Gastroesophageal sphincter (tissue), 4 donors: ENCODE measurements around the gene SYNJ2. TPM values are rescaled to one million over a fixed set of nuclear protein-coding genes. Genes with fewer than 3 reads are reported as not detected.

Experiments used
- ATAC-seq: fragments of 150-250 bp; one replicate; pipeline ENCODE4 v1.9.1; 2016; ENCODE audit warnings: mild to moderate bottlenecking, moderate library complexity
- H3K27ac ChIP-seq, 4 donors: fragments of 200-600 bp; sonication (generic) in 3 of 4; 1 replicate in 3 of 4; 2 replicates in 1 of 4; pipeline ENCODE4 v1.5.1; 2016 to 2019
- H3K27me3 ChIP-seq: fragments of 200-600 bp; sonication (generic); one replicate; pipeline ENCODE4 v1.5.1; 2019
- H3K36me3 ChIP-seq, 2 donors: fragments of 200-600 bp; sonication (generic); one replicate each; pipeline ENCODE4 v1.5.1; 2019; ENCODE audit warnings: control low read depth in 1 of 2
- H3K4me1 ChIP-seq, 3 donors: fragments of 200-600 bp; sonication (generic); 1 replicate in 2 of 3; 2 replicates in 1 of 3; pipeline ENCODE4 v1.5.1; 2016 to 2019; ENCODE audit warnings: control low read depth in 2 of 3
- H3K4me3 ChIP-seq, 2 donors: fragments of 200-600 bp; sonication (generic); one replicate each; pipeline ENCODE4 v1.5.1; 2019; ENCODE audit warnings: mild to moderate bottlenecking in 1 of 2, moderate library complexity in 1 of 2
- H3K9me3 ChIP-seq, 3 donors: fragments of 200-600 bp; sonication (generic); one replicate each; pipeline ENCODE4 v1.5.1; 2017 to 2019; ENCODE audit warnings: control low read depth in 2 of 3
- CTCF ChIP-seq, 4 experiments: fragments of 200-600 bp in 2 of 4; fragments of 450-650 bp in 2 of 4; sonication (generic) in 1 of 4; IDR thresholded peaks; one replicate each; pipeline ENCODE4 v1.5.1; 2017 to 2019; ENCODE audit warnings: antibody characterized with exemption in 4 of 4, mild to moderate bottlenecking in 2 of 4, moderate library complexity in 2 of 4
- EP300 ChIP-seq: sonication (generic); formaldehyde crosslinking; IDR thresholded peaks from one replicate; pipeline ENCODE4 v1.6.1; 2017; ENCODE audit warnings: antibody characterized with exemption, mild to moderate bottlenecking
- POLR2A ChIP-seq, 2 donors: fragments of 450-650 bp; IDR thresholded peaks; one replicate each; pipeline ENCODE4 v1.6.1; 2017; ENCODE audit warnings: antibody characterized with exemption in 2 of 2, mild to moderate bottlenecking in 2 of 2, moderate library complexity in 1 of 2
- POLR2AphosphoS5 ChIP-seq: sonication (generic); formaldehyde crosslinking; IDR thresholded peaks from one replicate; pipeline ENCODE4 v1.6.1; 2017; ENCODE audit warnings: antibody characterized with exemption
- WGBS, 2 donors: methylation state at CpG; one replicate each; pipeline ENCODE4 v1.1.5; 2018; ENCODE audit warnings: low coverage in 1 of 2; 5-methylcytosine and 5-hydroxymethylcytosine counted together
- total RNA-seq, 4 donors: library from RNA; depleted of rRNA; stranded (reverse); fragments of >200 nt; gene quantifications; one replicate each; pipeline ENCODE4 v1.1.0, GENCODE V29; 2016

Gene SYNJ2
- total RNA-seq, 4 donors from 2014 or later: 19.9 to 27.9 (median 21.6) TPM

- H3K4me3 ChIP-seq: no peak overlapping the region
- H3K4me1 ChIP-seq: peaks cover 0 to 28% (median 9%) of the 10 kb centered on the region in 3 donors
- no peaks in the 10 kb centered on the region for H3K9me3 ChIP-seq
- no peaks in the 10 kb centered on the region for H3K27me3 ChIP-seq
- TF ChIP-seq CTCF (IDR thresholded peaks at IDR 0.05) (no peak), EP300 (no peak), POLR2A (IDR thresholded peaks at IDR 0.05) (no peak), POLR2AphosphoS5 (no peak)
- ATAC-seq: no peak
- 86 to 87% methylated on average over 9 to 10 of the region's 20 CpGs for WGBS, 2 donors
- H3K27ac ChIP-seq: peak overlapping the region in 1 of 4 donors; percentile 84
- peaks cover 0 to 3% of the 10 kb centered on the region in 2 donors for H3K36me3 ChIP-seq
These were observed 35.1 kb downstream of the SYNJ2 start for GRCh38 chr6:158016571-158017383.

GRCh38 chr6:158017621-158018040 is 36.0 kb downstream of the SYNJ2 start:
- Histone ChIP-seq H3K27ac (peak overlapping the region; percentile 74 to 86 (median 84)), H3K4me1 (peaks cover 0 to 28% (median 9%) of the 10 kb centered on the region in 3 donors), H3K27me3 (no peaks in the 10 kb centered on the region), H3K9me3 (no peaks in the 10 kb centered on the region), H3K36me3 (peaks cover 0 to 3% of the 10 kb centered on the region in 2 donors), H3K4me3 (no peak overlapping the region)
- ATAC-seq: no peak
- no peak for TF ChIP-seq EP300
- no peak for TF ChIP-seq POLR2A (IDR thresholded peaks at IDR 0.05)
- TF ChIP-seq POLR2AphosphoS5: no peak
- no peak for TF ChIP-seq CTCF (IDR thresholded peaks at IDR 0.05)
- WGBS, 2 donors: 80 to 90% methylated on average over 1 to 2 of the region's 13 CpGs

- Histone ChIP-seq H3K27me3 (no peaks in the 10 kb centered on the region), H3K27ac (peak overlapping the region; percentile 74 to 86 (median 84)), H3K36me3 (peaks cover 0 to 3% of the 10 kb centered on the region in 2 donors), H3K4me1 (peaks cover 0 to 28% (median 9%) of the 10 kb centered on the region in 3 donors), H3K4me3 (no peak overlapping the region), H3K9me3 (no peaks in the 10 kb centered on the region)
- TF ChIP-seq CTCF (IDR thresholded peaks at IDR 0.05) (no peak), EP300 (peak; percentile 66), POLR2A (IDR thresholded peaks at IDR 0.05) (peak in 1 of 2 donors; percentile 25), POLR2AphosphoS5 (peak; percentile 97)
- peak; percentile 82 for ATAC-seq
- whole genome bisulfite sequencing, 2 donors: 40 to 60% methylated on average over 11 to 19 of the region's 19 CpGs
These were observed 36.5 kb downstream of the SYNJ2 start for GRCh38 chr6:158018041-158018771.

- Histone ChIP-seq H3K9me3 (no peaks in the 10 kb centered on the region), H3K4me1 (peaks cover 0 to 28% (median 9%) of the 10 kb centered on the region in 3 donors), H3K27me3 (no peaks in the 10 kb centered on the region), H3K4me3 (no peak overlapping the region), H3K36me3 (peaks cover 0 to 3% of the 10 kb centered on the region in 2 donors), H3K27ac (peak overlapping the region; percentile 46 to 86 (median 84))
- no peak for ATAC-seq
- TF ChIP-seq POLR2AphosphoS5: peak; percentile 74
- no peak for TF ChIP-seq CTCF (IDR thresholded peaks at IDR 0.05)
- no peak for TF ChIP-seq POLR2A (IDR thresholded peaks at IDR 0.05)
- WGBS, 2 donors: 35 to 52% methylated on average over 10 of the region's 15 CpGs
These were observed 37.2 kb downstream of the SYNJ2 start for GRCh38 chr6:158018851-158019361.
